ENCODE measurements around the gene CRAT.

CRAT gene

DNA sequence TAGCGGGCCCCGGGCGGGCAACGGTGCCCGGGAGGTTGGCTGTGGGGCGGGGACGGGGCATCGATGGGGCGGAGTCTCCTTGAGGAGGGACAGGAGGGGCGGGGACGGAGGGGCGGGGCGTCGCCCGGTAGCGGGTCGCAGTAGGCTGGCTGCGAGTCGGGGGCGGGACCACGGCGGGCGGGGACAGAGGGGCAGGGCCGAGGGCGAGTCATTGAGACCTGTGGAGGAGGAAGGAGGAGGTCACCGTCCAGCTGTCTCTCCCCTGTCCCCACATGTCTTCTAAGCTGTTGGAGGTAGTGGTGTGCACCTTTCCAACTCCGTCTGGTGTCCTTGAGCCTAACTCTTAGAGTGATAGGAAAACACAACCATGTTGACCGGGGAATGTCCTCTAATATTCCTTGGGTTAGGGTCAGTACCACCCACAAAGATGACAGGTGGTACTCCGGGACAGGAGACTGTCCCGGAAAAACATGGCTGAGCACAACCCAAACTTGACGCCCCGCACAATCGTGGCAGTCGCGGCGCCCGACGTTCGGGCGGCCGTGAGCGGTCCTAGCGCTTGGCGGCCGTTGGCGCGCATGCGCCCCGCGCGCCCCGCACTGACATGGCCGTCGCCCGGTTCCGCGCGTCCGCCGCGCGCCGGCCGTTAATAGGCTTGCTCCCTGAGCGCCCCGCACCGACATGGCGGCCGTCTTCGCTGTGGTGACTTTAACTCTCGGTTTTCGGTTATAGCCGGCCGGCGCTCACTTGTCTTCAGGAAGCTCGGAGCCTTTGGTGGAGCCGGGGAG lies at the start of gene CRAT, which contains the start of gene PTPA:
CRAT (minus strand) TSS at position 54 of the 788 bp plus-strand sequence. CDS start 284 bp downstream, outside the sequence.
PTPA (plus strand) TSS at position 676 of the 788 bp plus-strand sequence. CDS start 186 bp downstream, outside the sequence.
- peak; percentile 86 for DNase-seq

DNA sequence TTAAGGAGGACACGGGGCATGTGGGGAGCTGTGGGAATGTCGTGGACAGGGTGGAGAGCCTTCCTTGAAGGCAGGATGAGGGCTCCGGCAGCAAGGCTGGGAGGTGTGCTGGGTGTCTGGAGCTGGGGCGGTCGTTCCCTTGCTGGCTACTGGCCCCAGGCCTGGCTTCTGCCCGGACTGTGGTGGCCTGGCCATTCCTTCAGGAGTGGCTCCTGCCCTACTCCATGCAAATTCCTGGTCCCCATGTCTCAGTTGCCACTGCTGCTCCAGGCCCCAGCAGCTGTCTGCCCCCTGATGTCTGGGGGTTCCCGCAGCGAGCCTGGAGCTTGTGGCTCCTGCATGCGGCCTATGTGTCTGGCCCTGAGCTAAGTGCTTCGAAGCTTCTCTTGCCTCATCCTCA lies 45.6 kb upstream of the CRAT start:
- DNase-seq, result no peak

DNA sequence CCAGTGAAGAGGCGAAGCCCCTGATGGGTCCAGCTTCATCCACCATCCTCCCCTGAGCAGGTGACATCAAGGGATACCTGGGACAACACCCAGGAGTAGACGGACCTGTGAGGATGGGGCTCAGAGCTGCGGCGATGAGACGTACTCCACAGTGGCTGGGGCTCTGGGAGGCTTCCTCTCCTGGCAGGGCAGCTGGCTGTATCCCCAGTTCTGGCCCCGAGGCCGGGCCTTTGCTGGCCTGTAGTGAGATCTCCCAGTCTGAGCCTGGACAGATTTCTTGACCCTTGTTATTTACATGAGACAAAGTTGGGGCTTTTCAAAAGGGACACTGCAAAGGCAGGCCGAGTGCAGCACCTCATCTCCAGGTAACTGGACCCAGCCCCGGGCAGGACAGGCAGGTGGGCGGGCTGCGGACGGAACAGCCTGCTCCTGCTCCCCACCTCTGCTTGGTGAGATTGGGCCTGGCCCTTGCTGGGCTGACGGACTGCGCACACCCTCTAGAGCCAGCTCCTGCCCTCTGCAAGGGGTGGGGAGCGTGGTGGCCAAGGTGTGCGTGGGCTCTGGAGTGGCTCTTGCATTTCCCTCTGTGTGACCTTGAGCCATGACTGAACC lies 44.4 kb upstream of the CRAT start:
- no peak for DNase-seq

DNA sequence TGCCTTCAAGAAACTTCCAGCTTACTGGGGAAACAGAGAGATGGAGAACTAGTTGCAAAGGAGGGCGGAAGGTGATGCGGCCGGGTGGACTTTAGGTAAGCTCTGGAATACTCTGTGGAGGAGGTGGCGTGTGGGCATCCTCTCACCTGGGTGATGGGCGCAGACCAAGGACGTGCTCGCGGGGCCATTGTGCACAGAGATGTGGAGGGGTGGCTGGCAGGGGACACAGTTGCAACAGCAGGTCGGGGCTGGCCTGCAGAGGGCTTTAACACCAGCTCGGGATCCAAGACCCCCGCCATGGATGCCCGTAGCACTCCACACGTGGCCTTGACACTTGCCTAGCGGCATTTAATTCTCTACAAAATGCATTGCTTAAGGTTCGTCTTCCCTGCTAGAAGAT lies 40.9 kb upstream of the CRAT start:
- no peak for DNase-seq

DNA sequence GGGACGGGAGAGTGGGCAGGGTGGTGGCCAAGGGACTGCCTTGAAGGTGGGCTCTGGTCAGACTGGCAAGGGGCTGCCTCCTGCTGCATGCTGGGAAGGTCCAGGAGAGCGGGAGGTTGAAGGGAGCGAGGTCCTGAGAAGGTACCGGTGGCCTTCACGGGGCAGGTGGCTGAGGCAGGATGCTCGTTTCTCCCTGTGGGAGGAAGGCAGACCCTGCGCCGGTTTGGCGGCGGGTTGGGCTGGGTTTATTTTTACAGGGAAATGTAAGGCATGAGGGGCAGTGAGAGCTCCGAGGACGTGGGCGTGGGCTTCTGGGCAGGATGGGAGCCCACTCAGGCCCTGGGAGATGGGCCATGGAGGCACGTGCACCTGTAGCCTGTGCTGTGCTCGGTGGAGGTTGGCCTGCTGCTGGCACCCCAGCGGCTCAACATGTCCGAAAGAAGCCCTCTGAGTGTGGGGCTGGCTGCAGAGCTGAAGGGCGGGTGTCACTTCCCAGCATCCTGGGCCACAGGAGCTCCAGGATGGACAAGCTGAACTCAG lies 40.1 kb upstream of the CRAT start:
- DNase-seq, result no peak

DNA sequence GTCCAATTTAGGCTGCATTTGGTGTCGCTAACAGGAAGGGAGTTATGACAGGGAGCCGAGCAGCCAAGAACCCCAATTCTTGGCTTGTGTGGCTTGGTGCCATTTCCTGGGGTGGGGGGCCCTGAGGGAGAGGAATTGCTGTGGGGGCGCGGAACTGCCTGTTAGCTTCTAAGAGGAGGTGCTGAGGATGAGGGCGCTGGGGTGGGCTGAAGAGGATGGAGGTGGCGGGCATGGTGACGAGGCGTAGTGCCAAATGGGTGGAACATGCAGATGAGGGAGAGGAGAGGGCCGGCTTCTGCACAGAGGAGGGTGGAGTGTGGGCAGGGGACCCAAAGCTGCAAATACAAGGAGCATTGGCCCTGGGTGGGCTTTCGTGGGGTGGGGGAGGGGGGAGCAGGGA lies 39.5 kb upstream of the CRAT start:
- DNase-seq, result no peak

DNA sequence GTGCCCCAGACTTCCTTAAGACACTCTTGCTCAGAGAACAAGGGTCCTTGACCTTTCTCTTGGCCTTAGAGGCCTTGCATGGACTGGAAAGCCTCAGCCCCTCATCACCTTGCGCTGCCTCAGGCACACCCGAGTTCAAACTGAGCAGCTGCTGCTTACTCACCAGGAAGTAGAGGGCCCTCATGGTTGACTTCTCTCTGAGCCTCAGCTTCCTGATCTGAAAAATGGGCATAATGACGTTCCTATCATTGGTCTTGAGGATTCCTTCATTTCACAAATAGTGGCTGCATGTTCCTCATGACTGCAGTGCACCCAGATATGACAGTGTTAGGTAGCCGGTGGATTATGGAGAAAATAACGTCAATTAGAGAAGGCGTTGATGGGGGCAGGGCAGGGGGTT lies 38.8 kb upstream of the CRAT start:
- DNase-seq, result no peak

DNA sequence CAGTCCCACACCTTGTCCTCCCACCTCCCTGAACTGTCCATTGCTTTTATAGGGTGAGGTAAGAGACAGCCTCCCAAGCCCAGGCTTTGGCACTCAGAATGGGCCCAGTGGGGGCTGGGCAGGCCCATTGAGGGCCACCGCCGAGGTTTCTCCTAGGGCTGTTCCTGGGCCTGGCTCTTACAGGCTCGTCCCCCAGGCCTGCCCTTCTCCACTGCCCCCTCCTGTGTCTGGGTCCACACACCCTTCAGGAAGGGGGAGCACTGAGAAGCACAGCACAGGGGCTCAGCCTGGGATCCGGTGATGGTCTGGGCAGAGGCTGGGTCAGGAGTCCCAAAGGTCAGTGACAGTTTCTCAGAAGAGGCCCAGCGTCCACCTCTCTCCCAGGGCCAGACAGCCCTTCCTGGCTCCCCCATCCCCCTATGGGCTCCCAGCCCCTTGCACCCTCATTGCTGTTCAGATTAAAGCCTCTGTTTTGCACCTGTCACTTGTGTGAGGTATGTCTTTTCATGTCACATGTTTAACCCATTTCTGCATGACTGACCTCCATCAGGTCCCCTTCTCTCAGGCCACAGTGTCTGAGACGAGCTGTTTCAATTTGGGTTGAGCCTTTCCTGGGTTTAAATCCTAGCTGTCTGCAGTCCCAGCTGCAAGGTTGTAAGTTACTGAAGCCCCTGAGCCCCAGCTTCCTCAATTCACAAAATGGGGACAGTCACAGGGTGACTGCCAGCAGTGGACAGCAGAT lies 38.0 kb upstream of the CRAT start:
- DNase-seq, result no peak

DNA sequence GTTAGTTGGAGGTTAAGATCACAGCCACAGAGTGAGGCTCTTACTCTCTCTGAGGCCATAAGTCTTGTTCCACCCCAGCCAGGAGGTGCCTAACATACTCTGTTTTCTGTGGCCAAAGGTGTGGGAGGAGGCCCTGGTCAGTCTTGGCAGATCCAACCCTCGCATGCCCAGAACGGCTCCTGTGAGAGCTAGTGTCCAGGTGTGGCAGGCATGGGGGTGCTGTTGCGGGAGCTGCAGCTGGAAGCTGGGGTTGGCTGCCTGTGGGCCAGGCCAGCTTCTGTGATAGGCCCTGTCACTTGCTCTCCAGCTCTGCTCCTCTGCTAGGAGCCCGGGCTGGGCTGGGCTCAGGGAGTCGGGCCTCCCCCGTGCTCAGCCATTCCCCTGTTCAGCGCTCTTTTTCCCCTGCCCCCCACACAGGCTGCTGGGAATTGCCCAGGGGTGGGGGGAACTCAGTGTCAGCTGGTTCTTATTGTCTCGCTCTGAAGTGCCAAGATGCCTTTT lies 35.9 kb upstream of the CRAT start:
- no peak for DNase-seq

DNA sequence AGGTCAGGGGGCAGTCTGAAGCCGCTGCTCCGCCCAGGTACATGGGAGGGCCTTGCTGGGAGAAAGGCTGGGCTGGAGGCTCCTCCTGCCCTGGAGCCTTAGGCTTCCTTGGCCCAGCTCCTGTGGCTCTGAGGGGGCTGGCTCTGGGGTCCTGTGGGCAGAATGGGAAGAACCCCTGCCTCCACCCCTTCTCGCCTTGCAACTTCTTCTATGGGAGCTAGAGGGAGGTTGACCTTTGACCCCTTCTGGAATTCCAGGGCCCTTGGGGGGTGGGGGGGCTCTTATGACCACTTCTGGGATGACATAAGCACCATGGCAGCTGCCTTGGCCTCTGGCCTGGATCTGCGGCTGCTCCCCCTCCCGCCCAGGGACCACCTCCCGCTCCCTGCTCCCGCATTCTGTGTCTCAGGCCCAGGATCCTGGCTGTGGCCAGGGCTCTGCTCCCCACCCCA lies 35.3 kb upstream of the CRAT start:
- DNase-seq, result no peak

DNA sequence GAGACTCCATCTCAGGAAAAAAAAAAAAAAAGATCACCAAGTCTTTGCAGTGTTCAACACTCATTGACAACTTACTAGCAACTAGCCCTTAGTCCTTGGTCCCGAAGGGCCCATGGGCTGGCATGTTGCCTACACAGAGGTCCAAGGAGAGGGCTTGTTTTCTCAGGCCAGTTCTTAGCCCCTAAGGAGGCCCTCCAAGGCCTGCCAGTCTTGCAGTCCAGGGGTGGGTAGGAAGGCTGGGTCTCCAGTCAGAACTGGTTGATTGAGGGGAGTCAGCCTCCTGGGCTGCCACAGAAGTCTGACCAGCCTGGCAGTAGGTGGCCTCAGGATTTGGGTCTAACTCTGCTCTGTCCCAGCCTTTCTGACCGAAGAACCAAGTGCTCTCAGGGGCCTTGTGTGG lies 34.7 kb upstream of the CRAT start:
- DNase-seq, result no peak

DNA sequence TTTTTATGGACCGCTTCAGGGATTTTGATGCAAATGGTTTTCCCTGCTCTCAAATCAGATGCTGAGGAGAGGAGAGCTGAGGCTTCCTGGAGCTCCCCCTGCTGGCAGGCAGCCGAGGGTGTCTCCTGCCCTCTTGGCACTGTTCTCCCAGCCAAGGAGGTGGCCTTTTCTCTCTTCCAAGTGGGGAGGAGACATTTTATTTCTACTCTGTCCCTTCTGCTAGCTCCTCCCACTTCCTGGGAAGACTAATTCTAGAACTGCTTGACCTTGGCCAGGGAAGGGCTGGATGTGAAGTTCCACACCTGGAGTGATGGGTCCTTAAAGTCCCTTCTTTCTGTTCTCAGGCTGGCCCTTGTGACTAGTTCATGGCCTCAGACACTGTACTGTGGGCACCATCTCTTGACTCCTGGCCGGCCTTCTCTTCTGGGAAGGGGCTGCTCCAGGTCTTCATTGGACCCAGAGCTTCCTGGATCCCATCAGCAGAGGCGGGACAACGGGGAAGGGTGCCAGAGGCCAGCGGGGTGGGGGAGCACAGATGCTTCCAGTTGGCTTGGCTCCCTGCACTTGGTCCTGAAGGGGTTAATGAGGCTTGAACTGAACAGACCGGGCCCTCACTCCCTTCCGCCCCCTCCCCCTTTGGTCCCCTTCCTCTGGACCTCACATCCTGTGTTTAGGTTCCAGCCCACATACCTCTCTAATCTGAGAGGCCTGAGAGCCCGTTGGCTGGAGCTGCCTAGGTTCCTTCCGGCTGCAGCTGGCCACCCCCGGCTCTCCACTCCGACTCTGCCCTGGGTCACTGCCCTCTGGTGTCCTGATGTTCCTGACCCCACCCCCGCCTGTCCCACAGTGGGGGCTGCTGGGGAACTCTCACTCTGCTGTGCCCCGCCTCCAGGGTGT lies 32.7 kb upstream of the CRAT start:
- DNase-seq, result peak; percentile 60

DNA sequence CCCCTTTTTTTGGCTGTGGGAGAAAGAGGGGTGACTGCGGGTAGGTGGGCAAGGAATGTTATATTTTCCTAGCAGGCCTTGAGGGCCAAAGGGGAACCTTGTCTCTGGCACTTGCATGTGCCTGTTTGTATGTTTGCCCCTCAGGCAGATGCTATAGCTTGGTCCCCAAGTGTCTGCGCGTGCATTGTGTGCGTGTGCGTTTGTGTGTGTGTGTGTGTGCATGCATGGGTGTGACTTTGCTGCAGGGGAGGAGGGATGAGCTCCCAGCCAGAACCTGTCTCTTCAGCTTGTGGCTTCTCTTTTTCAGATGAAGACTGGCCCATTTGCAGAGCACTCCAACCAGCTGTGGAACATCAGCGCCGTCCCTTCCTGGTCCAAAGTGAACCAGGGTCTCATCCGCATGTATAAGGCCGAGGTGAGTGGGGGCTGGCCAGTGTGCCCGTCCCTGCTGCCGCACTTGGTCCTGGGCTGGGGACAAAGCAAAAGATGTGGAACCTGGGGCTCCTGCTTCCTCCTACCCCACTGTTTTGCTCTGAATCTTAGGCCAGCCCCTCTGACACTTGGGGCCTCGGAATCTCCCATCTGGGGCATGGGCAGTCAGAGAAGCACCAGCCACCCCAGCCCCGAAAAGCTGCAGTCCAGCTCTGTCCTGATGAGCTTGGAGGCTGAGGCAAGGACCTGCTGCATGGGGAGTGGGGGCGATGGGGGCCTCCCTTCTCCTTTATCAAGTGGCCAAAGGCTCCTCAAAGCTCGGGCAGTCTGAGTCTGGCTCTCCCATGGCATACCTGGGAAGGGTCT lies 31.7 kb upstream of the CRAT start:
- no peak for DNase-seq

DNA sequence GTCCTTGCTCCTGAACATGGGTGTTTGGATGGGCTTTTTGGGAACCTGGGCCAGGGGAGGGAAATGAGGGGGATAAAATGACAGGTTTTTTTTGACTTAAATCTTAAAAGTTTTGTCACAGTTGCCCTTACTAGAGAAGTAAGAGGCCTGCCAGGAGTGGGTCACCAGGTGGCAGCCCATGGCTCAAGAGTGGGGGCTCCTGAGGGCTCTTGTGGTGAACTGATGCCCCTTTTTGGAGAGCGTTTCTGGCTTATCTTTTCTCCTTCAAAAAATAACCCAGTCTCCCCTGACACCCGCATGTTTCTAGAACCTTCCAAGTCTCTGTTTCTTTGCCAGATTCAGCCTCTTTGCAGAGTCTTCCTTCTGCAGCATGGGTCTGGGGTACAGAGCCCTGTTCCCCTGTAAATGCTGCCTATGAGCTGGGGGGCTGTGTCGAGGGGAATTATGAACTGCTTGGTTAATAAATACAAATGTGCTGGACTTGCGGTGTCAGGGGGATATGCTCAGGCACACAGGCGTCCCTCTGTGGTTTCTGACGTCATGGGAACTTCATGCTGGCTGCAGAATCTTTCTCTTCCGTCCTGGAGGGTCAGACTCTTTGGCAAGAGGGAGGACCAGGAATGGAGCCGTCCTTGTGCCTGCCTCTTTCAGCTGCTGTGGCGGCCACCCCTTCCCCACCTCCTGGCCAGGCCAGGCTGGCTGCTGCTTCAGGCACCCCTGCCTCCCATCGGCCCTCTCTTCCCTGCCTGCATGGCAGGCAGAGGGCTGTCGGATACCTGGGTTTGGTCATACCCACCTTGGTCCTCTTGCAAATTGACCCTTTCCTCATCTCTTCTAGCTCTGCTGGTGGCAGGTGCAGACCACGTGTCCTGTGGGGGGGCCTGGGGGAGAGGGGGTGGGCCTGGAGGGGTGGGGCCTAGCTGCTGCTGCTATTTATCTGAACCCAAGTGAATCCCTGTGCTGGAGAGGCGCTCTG lies 30.8 kb upstream of the CRAT start:
- DNase-seq, result peak; percentile 23

DNA sequence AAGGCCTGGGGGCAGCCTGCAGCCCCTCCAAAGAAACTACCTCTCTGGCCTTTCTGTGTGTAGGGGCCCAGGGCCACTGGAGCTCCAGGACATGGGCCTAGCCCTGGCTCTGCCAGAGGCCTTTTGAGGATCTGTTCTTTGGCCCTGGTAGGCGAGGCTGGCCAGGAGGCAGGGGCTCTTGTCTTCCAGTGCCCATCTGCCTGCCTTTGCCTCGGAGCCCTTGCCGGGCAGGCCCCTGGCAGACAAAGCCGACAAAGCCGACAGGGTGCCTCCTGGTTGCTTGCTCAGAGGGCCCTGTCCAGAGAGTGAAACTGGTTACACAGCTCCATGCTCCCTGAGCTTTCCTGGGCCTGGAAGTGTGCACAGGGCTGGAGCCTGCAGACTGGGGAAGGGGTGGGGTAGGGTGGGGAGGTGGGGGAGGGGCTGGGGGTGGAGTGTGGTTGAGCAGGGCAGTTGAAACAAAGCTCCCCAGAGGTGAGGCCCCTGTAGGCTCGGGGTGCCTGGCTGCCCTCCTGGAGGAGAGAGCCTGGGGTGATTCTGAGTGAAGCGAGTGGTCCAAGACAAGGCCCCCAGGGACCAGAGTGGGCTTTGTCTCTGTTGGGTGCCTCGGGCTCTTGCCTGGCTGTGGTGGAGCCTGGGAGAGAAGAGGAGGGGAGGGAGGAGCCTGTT lies 29.9 kb upstream of the CRAT start:
- DNase-seq, result peak; percentile 49

DNA sequence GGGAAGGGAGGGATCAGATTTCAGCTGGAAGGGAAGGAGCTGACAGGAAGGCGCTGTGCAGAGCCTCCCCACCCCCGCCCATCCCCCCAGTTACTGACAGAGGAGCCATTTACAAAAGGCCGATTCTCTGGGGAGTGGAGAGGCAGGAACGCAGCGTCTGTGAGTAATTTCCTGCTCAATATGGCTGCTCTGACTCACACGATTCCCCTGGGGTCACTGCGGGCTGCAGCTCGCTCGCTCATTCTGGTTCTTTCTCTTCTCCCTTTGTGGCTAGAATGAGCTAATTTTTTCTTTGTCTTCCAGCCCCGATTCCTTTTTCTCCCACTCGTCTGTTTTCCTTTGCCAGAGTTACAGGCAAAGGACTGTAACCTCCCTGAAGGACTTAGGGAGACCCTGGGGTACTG lies 29.4 kb upstream of the CRAT start:
- peak; percentile 73 for DNase-seq

DNA sequence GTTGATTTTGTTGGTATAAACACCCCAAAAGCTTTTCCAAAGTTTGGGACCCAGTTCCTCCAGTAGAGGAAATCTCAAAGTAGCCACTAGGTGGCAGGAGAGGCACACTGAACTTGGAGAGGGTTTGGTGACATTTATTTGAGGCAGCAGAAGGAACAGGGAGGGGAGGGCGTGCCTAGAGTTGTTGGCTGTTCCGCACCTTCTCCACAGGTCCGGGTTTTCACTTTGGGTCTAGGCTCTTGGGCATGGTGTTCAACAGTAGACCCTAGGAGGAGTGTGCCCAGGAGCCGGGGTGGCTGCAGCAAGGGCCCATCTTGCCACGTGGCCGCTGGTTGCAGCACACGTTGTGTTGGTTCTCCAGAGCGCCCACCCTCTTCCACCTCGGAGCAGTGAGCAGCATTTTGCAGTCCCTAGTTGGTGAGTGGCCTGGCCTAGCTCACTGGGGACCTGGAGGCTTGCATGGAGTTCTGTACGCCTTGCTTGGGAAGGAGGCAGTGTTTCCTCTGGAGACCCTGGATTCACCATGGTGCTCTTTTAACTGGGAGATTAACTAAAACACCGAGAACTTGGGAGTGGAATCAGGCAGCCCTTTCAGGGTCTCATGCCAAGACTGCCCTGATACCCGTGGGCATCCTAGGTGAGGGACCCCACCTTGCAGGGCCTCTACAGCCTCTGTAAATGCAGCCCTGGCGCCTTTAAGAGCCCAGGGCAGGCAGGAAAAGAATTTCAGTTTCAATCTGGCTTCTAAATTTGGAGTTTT lies 28.8 kb upstream of the CRAT start:
- DNase-seq, result peak; percentile 94

DNA sequence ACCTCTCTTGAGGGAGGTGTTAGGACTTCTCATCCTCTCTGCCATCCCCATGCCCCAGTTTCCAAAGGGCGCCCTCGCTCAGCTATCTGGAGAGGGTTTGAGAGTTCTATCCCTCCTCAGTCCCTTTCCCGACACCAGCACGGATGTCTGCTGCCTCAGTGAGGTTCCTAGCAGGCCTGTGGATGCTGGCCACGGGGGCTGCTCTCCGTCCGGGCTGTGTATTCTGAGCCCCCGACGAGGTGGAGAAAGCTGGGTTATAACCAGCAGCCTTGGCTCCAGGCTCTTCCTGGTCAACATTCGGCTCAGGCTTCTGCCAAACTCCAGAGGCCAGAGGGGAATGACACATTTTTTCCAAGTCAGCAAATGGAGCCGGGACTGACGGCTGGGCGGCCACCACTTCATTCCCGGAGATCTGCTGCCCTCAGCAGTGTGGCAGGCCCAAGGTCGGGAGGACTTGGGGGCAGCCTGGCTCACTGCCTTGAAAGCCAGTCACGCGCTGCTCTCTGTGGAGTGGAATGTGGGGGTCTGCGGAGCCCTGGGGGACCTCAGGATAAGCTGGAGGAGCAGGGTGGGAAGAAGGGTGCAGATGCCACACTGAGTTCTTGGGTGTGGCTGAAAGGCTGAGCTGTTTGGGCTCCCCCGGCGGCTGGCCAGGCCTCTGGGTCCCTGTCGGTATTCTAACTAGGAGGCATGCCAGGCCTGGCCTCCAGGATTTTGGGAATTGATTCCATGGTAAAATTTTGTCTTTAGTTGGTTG lies 28.1 kb upstream of the CRAT start:
- DNase-seq, result no peak

Data from NCI-H510A treated with DMSO at 0.1 percent for 48 hours (cell line).